ENCODE measurements around the gene LRRC74A. TPM values are rescaled to one million over a fixed set of nuclear protein-coding genes. Genes with fewer than 3 reads are reported as not detected.

LRRC74A gene
- total and polyA plus RNA-seq, 2 experiments from 2014 or later, result not detected

Other genes starting within 250 kb of the LRRC74A start
- gene VASH1, start 64.9 kb upstream of the LRRC74A start, total RNA-seq, result 4.8 and 6.8 TPM in 2 replicates
- gene VASH1, start 64.9 kb upstream of the LRRC74A start, polyA plus RNA-seq, result 6.0 and 6.3 TPM in 2 replicates
- 15.3 and 18.7 TPM in 2 replicates for gene ANGEL1, start 13.5 kb upstream of the LRRC74A start, total RNA-seq
- 11.0 and 15.8 TPM in 2 replicates for gene ANGEL1, start 13.5 kb upstream of the LRRC74A start, polyA plus RNA-seq
- gene IRF2BPL, start 202.3 kb downstream of the LRRC74A start, total RNA-seq, result 26.8 and 34.5 TPM in 2 replicates
- 38.9 and 52.1 TPM in 2 replicates for gene IRF2BPL, start 202.3 kb downstream of the LRRC74A start, polyA plus RNA-seq